GM21529 (cell line): Measurements from ENCODE around the gene CCDC85C.
A peak's percentile ranks its signal among the peaks of the same experiment; 100 is the strongest.

Source experiments
- ATAC-seq: cut with Tn5 transposase; IDR thresholded peaks from one replicate; pipeline ENCODE4 v1.9.1; 2021; ENCODE audit not compliant: unreplicated experiment

Gene CCDC85C

DNA sequence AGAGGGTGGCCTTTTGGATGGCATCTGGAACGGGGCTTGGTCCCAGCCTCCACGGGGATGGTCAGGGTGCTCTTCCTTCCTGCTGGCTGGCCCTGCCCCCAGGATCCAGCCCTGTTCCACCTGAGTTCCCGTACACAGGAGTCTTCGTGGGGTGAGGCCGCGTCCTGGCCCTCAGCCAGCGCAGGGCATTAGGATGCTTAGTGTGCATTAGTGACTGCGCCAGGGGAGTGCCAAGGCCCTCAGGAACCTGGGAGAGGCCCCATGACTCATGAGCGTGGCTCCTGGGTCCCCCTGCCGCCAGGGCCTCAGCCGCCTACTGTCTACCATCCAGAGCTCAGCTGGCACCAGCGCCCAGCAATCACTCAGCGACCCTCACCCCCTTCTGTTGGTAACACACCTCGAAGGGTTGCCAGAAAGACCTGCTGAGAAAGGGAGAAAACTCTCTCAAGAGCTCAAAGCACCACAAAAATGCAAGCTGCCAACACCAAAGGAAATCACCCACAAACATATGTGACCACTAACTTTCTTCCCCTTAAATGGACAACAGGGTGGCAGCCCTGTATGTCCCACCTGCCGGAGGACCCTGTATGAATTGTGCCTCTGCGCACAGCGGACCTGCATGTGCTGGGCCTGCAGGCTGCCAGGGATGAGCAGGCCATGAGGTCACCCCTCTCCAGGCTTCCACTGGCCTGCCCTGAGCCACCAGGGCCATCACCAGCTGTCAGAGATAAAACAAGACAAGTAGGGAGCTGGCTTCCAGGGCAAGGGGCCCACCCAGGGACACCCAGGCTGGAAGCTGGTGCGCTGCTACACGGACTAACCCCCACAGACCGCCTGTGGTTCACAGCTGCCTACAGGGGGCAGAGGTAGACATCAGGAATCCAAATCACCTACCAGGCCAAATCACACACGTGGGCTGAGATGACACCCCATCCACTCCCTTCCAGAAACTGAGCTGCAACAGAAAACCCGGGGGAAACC is 28.7 kb downstream of the CCDC85C start:
- no peak for ATAC-seq

DNA sequence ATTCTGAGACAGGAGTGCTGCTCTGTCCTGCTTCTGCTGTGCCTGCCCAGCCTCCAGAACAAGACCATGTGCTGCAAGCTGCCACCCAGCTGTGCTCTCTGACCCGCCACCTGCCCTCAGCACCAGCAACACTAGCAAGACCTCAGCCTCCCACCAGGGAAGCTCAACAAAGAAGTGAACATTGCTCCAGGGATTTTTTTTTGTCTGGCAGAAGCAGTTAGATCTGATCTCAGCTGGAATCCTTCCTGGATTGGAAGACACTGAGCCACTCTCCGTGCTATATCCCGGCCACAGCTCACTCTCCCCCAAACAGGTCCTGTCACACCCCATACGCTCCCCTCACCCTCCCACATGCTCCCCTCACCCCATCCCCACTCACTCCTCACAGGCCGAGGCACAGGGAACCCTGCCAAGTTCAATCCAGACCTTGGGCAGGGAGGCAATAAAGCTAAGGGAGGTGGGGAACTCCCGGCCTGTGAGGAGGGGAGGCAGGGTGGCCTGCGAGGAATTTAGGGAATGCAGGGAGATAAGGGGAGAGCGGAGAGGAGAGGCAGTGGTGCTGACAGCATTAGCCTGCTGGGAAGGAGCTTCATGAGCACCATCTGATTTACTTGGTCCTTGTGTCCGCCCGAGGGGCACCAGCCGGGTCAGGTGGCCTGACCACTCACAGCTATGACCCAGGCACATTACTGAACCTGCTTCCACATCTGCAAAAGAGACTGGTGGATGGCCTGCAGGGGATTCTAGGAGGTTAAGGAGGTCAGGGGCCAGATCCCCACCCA is 29.7 kb downstream of the CCDC85C start:
- ATAC-seq = no peak

- no peak for ATAC-seq
These were observed 30.4 kb downstream of the CCDC85C start for GRCh38 chr14:99573436-99574098.

DNA sequence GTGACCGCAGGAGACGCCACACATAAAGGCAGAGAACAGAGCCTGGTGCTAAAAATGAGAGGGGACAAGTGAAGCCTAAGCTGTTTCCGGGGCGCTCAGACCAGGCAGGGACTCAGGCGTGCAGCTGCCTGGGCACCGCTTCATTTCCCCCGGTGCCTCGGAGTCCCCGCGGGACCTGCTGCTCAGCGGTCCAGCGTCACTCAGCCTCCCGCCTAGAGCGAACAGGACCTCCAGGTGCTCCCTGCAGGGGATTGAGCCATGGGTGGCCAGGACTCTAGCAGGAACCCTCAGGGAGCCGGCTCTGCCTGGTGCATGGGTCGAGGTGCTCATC is 31.0 kb downstream of the CCDC85C start:
- no peak for ATAC-seq

DNA sequence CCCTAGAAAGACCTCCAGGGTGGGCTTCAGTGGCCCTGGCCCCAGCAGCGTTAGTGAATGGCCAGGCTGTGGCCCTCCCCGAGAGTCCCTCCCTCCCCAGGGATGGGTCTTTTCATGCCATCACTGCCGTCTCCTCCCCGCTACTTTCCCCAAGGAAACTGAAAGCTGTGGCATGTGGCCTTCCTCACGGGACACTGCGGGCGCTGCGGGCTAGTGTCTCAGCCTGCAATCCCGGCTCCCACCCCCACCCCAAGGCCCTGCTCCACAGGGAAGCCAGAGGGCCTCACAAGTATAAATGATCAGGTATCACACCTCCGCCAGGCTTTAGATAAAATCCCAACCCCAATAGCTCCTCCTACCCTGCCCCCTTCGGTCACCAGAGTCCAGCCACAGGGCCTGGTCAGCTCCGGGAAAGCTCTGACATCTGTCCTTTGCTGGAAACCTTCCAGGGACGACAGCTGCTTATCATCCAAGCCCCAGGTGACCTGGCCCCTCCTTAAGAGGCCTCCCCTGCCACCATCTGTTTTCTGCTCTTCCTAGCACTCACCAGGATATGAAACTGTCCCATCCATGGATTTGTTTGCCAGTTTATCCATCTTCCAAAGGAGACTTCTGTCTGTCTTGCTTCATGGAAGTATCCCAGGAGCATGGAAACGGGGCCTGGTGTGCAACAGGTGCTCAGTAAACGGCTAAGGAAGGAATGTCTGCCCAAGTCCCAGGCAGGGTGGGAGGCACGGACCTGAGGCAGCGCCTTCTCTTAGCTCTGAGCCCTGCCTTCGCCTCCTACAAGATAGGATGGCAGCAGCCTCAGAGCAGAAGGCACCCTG is 31.6 kb downstream of the CCDC85C start:
- no peak for ATAC-seq

GRCh38 chr14:99571303-99571986 is 32.6 kb downstream of the CCDC85C start:
- ATAC-seq = no peak

DNA sequence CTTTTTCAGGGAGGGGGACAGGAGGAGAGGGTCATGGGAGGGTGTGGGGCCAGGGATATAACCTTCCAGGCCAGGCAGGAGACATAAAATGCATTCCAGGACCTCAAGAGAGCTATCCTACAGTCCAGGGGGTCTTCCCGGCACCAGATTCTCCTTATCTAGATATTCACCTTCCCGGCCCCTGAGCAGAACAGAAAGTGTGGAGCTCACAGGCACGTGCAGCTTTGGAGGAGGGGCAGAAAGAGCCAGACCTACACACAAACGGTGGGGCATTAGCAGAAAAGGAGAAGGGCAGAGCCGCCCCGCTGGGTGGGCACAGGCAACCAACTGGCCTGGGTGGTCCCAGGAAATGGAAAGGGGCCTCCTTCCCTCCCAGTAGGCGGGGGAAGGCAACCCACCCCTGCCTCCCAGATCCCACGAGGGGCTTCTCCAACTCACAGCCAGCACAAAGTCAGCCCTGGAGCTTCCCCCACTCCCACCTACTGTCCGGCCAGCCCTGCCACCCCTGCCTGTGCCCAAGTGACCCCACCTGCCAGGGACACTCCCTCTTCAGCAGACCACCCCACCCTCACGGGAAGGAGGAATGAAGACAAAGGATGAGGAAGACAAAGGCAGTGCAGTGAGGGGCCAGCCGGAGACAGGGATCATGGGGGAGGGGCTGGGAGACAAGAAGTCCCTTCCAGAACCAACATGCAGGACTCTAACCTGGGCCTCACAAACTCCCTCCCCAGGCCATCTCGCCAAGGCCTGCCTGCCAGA is 33.3 kb downstream of the CCDC85C start:
- no peak for ATAC-seq

DNA sequence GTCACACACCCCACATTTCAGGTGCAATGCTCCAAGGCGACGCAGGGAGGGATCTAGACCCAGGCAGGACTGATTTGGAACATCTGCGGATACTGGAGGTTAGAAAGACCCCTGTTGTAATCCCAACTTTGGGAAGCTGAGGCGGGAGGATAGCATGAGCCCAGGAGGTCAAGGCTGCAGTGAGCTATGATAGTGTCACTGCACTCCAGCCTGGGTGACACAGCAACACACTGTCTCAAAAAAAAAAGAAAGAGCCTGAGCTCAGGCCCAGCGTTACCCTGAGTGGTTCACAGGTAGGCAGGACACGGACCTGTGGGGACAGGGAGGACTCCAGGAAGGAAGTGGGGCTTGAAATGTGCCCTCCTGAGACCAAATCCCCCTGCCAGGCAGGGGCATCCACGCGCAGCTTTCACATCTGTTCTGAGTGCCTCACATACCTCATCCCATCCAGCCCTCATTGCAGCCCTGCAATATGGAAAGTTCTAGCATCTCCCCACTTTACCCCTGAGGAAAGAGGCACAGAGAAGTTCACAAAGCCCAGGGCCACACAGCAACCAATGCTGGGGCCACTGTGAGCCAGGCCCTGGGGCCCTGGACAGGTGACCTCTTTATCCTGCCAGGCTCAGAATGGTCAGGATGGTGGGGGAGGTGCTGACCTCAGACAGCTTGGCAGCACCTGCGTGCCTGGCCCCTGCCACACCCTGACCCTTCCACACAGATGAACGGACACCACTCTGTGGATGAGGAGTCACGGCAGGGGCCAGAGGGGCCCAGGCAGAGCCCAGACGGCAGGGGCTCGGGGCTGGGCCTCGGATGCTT is 34.1 kb downstream of the CCDC85C start:
- no peak for ATAC-seq

- peak; percentile 35 for ATAC-seq
These were observed 35.1 kb downstream of the CCDC85C start for GRCh38 chr14:99568567-99569560.

DNA sequence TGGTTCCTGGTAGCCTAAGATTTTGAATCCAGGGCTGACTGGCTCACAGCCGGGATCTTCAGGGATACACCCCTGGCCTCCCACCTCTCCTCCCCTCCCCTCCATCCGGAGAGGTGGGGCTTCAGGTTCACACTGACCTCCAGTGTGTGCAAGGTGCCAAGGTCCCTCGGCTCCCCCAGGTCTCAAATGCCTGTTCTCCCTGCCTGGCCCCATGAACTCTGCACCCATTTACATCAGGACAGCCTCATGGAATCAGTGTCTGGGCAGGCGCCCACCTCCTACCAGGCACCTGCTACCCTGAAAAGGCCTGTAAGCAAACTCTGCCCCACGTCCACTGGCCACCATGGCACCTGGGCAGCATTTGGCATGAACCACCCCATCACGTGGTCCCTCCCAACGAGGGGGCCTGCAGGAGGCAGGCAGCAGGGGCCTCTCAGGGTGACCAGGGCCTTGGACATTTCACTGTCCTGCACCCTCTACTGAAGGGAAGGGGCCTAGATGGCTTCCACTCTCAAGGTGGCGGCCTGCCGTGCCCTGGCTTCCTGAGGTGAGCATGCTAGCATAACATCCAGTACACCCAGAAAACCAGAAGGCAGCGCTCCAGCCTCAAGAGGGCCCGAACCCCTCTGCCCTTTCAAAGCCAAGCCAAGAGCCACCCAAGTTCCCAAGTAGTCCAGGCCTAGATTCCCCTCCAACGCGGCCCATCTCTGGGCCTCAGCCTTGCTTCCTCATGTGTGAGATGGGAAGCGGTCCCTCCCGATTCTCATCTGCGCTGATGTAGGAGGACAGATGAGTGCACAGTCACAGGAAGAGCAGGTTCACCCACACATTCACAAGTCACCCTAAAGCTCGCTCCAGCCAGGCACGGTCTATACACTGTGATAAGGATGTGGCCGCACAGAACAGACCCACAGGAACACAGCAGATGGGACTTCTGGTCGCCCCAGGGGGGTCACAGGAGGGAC is 37.3 kb downstream of the CCDC85C start:
- no peak for ATAC-seq

- ATAC-seq = no peak
These were observed 38.0 kb downstream of the CCDC85C start for GRCh38 chr14:99566009-99566389.

DNA sequence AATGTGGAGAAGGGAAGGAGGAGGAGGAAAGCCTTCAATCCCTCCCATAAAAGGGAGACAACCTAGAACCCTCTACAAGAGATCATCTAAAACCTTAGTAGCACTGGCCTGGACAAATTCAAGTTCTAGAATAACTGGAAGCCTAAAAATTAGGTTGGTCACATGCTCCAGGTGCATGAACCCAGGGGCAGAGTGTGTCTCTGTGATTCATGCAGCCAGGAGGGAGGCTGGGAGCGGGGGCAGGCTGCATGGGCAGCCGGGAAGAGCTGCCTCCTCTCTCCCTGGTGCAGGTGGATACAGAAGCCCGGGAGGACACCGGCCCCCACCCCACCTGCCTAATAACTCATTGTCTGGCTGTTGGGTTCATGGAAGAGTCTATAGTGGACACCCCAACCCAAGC is 38.6 kb downstream of the CCDC85C start:
- ATAC-seq = no peak

DNA sequence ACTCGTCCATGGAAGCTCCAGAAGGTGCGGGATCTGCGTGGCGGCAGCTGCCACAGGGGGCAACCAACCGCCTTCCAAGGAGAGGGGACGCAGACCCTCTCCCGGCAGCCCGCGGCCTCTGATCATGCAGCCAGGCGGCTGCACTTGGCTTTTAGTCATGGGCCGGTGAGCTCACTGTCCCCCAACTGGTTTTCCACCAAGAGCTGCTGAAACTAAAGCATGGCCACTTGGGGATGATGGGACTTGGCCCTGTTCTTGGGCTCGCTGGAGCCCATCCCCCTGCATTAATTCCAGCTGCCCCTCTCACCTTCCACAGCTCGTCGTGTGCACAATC is 39.1 kb downstream of the CCDC85C start:
- no peak for ATAC-seq

DNA sequence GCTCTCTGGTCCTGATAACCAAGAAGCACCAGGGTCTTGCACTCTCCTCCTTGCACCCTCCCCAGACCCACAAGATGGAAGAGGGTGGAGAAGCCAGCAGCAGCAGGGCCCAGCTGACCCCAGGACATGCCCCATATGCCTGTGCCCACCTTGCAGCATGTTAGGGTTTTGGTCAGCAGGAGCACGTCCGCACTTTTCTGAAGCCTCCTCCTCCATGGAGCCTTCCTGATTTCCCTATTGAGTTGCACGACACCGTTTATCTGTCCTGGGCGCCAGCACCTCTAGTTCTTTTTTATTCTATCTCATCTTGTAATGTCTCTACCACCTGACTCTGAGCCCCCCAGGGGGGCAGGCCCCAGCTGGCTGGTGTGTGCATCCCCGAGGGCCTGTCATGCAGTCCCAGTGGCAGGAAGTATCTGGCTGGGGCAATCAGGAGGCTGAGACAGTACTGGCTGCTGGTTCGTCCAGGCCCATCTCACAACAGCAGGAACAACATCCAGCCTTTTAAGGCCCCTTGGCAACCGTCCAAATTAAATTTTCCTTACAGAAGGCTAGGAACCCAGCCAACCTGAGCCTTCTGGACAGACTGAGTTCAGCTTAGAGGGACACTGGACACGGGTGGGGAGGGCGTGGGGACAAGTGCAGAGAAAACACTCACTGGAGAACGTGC is 39.6 kb downstream of the CCDC85C start:
- ATAC-seq = no peak

GRCh38 chr14:99563749-99564129 is 40.3 kb downstream of the CCDC85C start:
- ATAC-seq = no peak
